ENCODE data around the gene C5orf22.

DNA sequence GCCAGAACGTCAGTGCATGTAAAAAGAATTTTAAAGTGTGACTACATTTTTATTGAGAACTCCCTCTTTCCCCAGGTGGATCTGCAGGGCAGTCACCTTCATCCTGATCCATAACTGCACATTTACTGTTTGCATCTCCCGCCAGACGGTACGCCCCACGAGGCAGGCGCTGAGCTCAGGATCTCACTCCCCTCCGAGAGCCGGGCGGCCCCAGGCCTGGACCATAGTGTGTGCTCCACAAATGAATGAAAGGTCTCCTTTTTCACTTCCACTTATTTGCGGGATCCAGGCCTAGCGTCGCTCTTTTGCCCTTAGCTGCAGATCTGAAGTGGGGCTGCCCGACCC lies 586 bp upstream of the C5orf22 start:
- TF ChIP-seq EZH2phosphoT487 (IDR thresholded peaks at IDR 0.05), result no peak
- TF ChIP-seq, protein P1, sequence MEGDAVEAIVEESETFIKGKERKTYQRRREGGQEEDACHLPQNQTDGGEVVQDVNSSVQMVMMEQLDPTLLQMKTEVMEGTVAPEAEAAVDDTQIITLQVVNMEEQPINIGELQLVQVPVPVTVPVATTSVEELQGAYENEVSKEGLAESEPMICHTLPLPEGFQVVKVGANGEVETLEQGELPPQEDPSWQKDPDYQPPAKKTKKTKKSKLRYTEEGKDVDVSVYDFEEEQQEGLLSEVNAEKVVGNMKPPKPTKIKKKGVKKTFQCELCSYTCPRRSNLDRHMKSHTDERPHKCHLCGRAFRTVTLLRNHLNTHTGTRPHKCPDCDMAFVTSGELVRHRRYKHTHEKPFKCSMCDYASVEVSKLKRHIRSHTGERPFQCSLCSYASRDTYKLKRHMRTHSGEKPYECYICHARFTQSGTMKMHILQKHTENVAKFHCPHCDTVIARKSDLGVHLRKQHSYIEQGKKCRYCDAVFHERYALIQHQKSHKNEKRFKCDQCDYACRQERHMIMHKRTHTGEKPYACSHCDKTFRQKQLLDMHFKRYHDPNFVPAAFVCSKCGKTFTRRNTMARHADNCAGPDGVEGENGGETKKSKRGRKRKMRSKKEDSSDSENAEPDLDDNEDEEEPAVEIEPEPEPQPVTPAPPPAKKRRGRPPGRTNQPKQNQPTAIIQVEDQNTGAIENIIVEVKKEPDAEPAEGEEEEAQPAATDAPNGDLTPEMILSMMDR (IDR thresholded peaks at IDR 0.05), result no peak
- TF ChIP-seq EZH2 (IDR thresholded peaks at IDR 0.05), result no peak
